Mucosa of rectum (tissue), 2 donors: ENCODE results near the gene GRIK3.

Experiments used
- H3K27ac ChIP-seq, 2 donors: one replicate each; pipeline ENCODE4 v1.7.0; 2013; ENCODE audit warnings: inconsistent platforms in 2 of 2, low read depth in 2 of 2, low read length in 2 of 2
- H3K27me3 ChIP-seq, 2 donors: one replicate each; pipeline ENCODE4 v1.7.0; 2013; ENCODE audit warnings: low read length in 2 of 2; ENCODE audit not compliant: control insufficient read depth in 2 of 2, insufficient read depth in 2 of 2
- H3K36me3 ChIP-seq, 2 donors: one replicate each; pipeline ENCODE4 v1.7.0; 2013; ENCODE audit warnings: low read length in 2 of 2; ENCODE audit not compliant: control insufficient read depth in 2 of 2, insufficient read depth in 2 of 2
- H3K4me1 ChIP-seq, 2 donors: one replicate each; pipeline ENCODE4 v1.7.0; 2013; ENCODE audit warnings: low read length in 2 of 2, mild to moderate bottlenecking in 1 of 2; ENCODE audit not compliant: control insufficient read depth in 2 of 2, insufficient read depth in 2 of 2
- H3K4me3 ChIP-seq, 2 donors: one replicate each; pipeline ENCODE4 v1.7.0; 2013; ENCODE audit warnings: low read length in 2 of 2
- H3K9ac ChIP-seq, 2 donors: one replicate each; pipeline ENCODE4 v1.7.0; 2013; ENCODE audit warnings: low read length in 2 of 2, low read depth in 1 of 2, mild to moderate bottlenecking in 1 of 2
- H3K9me3 ChIP-seq, 2 donors: one replicate each; pipeline ENCODE4 v1.7.0; 2013; ENCODE audit warnings: low read length in 2 of 2; ENCODE audit not compliant: control insufficient read depth in 2 of 2
- donor health status: healthy.
- donor health status: Normal muscosa, but diverticular disease.

Gene GRIK3

DNA sequence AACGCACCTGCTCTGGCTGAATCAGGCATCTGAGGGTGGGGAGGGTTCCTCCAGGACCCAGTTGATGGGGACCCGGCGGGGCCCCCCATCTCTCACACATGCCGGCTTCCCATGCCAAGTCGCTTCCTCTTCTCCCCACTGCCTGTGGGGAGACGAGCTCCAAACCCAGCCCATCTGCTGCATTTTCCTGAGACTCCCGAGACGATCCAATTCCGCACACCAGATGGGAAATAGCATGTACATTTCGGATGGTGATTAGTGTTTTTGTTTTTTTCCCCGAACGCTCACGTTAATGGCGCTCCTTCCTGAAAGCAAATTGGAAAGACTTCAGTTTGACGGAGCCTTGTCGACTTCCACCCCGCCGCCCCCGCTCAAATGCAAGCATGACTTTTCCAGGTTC, 13.2 kb upstream of the GRIK3 start:
- Histone ChIP-seq H3K27me3 (peaks cover 0 to 8% of the 10 kb centered on the region in 2 donors), H3K9ac (no peak overlapping the region), H3K4me3 (no peak overlapping the region), H3K9me3 (no peaks in the 10 kb centered on the region), H3K36me3 (no peaks in the 10 kb centered on the region), H3K4me1 (no peaks in the 10 kb centered on the region), H3K27ac (no peak overlapping the region)

DNA sequence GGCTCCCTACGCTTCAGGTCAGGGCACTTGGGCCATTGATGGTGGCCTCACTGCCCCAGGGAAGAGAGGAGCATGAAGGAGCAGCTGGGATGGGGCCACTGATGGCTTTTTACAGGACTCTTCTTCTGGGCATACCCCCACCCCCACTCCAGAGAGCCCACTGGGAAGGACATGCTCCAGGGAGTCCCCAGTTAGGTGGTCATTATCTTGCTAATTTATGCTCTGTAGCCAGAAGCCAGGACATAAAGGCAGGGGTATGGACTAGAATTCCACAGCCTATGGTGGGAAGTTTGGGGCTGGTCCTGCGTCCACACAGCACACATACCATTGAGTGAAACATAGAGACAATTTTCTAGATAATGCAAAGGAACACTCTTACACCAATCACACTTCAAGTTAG, 8.8 kb upstream of the GRIK3 start:
- Histone ChIP-seq H3K27me3 (peaks cover 8 to 21% of the 10 kb centered on the region in 2 donors), H3K4me3 (no peak overlapping the region), H3K36me3 (no peaks in the 10 kb centered on the region), H3K27ac (no peak overlapping the region), H3K4me1 (no peaks in the 10 kb centered on the region), H3K9me3 (no peaks in the 10 kb centered on the region), H3K9ac (no peak overlapping the region)

DNA sequence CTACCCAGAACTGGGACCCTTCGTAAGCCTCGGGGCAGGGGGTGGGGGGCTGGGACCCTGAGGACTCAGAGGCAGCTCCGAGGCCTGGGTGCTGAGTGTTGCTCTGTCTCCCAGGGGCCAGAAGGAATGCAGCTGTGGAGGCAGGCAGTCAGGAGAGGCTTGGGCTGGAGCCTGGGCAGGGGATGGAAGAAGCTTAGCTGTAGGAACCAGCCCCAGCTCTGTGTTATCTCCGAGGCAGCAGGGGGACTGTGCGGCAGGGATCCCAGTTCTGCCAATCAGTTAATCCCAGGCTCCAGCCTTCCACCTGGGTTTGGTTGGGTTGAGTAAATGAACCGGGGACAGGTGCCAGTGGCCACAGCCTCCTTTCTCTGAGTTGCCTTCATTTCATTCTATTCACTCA, 8.2 kb upstream of the GRIK3 start:
- Histone ChIP-seq H3K4me3 (no peak overlapping the region), H3K27ac (no peak overlapping the region), H3K27me3 (peaks cover 12 to 23% of the 10 kb centered on the region in 2 donors), H3K9me3 (no peaks in the 10 kb centered on the region), H3K9ac (no peak overlapping the region), H3K4me1 (no peaks in the 10 kb centered on the region), H3K36me3 (no peaks in the 10 kb centered on the region)

DNA sequence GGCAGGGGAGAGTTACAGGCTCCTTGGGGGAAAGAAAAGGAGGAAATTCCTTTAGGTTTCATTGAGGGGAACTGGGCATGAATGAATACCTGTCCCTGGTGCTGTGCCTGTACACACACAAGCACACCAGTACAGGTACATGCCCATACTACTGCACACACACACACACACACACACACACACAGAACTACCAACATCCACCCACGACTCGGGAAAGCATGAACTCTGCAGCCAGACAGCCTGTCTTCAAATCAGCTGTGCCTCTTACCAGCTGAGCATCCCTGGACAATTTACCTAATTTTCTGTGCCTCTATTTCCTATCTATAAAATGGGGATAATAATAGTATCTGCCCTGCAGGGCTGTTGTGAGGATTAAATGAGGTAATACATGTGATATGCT, 7.2 kb upstream of the GRIK3 start:
- no peak overlapping the region for H3K4me3 ChIP-seq
- no peaks in the 10 kb centered on the region for H3K9me3 ChIP-seq
- no peak overlapping the region for H3K9ac ChIP-seq
- no peaks in the 10 kb centered on the region for H3K4me1 ChIP-seq
- no peaks in the 10 kb centered on the region for H3K36me3 ChIP-seq
- H3K27ac ChIP-seq: no peak overlapping the region
- H3K27me3 ChIP-seq: peaks cover 17 to 26% of the 10 kb centered on the region in 2 donors

DNA sequence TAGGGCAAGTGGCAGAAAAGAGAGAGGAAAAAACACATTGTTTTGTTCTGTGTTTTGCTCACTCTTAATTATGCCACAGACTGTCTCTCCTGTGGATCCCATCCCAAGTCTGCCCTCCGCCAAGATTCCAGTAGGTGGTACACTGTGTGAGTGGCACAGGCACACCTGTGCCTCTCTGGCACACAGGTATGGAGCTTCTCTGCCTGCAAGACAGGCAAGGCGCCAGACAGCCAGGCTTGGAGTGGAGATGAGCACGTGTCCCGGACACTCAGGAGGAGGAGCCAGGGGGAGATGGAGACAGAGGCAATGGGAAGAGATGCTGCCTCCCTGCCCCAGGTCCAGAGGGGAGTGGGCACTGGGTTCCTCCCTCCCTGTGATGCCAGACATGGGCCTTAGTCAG, 6.5 kb upstream of the GRIK3 start:
- H3K27ac ChIP-seq: no peak overlapping the region
- peaks cover 24 to 31% of the 10 kb centered on the region in 2 donors for H3K27me3 ChIP-seq
- no peak overlapping the region for H3K4me3 ChIP-seq
- H3K36me3 ChIP-seq: no peaks in the 10 kb centered on the region
- no peak overlapping the region for H3K9ac ChIP-seq
- no peaks in the 10 kb centered on the region for H3K9me3 ChIP-seq
- peaks cover 0 to 2% of the 10 kb centered on the region in 2 donors for H3K4me1 ChIP-seq

DNA sequence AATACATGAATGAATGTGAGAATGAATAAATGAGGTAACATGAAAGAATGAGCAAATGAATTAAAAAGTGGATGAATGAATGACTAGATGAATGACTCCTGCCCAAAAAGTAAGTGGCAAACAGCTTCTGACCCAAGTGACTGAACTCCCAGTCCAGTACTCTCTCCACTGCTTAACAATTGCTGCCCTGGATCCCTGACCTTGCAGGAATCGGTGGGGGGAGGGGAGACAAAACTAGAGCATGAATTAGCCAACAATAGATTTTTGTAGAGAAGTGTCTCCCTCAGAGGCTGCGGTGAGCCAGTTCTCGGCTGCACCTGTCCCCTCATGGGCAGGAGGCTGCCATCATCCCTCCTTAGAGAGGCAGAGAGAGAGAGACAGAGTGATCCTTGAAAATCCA, 5.9 kb upstream of the GRIK3 start:
- no peaks in the 10 kb centered on the region for H3K9me3 ChIP-seq
- no peaks in the 10 kb centered on the region for H3K36me3 ChIP-seq
- peaks cover 27 to 34% of the 10 kb centered on the region in 2 donors for H3K27me3 ChIP-seq
- H3K9ac ChIP-seq: no peak overlapping the region
- H3K27ac ChIP-seq: no peak overlapping the region
- H3K4me1 ChIP-seq: peaks cover 0 to 2% of the 10 kb centered on the region in 2 donors
- H3K4me3 ChIP-seq: no peak overlapping the region

DNA sequence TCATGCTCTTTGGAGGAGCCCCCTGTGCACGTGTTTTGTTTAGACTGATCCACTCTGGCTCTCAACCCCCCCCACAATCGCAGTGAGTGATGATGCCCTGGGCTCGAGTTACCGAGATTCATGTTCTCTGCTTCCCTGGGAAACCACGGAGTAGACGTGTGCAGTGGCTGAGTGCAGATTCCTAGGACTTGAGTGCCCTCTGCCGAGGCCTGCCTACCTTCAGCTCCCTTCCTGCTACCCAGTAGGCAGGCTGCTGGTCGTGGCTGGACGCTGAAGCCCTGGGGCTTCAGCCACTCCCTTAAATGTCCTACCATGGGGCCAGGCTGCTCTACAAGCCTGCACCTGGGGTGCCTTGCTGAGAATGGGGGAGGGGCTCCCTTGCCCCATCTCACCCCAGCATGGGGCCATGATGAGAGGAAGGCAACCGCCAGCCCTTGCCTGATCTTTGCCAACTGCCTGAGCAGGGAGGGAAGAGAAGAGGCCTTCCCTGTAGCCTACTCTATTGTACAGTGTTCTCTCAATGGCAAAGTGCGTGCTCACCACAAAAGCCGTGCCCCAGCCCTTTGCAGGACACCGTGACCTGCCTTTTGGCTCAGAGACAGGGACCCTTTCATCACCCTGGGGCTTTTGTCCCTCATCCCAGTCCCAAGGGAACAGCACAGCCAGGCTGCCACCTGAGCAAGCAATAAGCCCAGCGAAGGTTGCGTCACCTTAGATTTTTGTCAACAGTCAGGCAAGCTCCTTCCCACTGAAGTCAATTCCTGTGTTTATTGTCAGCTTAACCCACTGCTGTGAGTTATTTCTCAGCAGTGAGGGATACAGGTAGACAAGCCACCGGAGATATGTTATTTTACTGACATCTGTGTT, 4.1 kb upstream of the GRIK3 start:
- H3K4me3 ChIP-seq: no peak overlapping the region
- no peaks in the 10 kb centered on the region for H3K36me3 ChIP-seq
- peaks cover 32 to 34% of the 10 kb centered on the region in 2 donors for H3K27me3 ChIP-seq
- H3K27ac ChIP-seq: no peak overlapping the region
- H3K9me3 ChIP-seq: no peaks in the 10 kb centered on the region
- H3K4me1 ChIP-seq: peaks cover 0 to 2% of the 10 kb centered on the region in 2 donors
- H3K9ac ChIP-seq: no peak overlapping the region

DNA sequence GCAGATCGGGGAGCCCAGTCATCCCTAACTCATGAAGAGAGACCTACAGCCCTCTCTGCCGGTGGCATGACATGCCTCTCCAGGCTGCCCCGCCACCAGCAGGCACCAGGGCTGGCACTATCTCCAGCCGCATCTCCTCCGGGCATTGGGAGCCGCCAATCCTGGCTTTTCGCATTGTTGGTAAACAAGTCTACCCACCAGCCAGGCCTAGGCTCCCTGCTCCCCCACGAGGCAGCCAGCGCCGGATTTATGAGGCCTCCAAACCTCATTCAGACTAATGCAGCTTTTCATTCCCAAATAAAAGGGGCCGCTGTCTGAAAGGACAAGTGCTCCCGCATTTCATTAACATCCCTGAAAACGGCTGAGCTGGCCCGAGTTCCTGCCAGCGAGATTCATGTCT, 3.4 kb upstream of the GRIK3 start:
- Histone ChIP-seq H3K9me3 (no peaks in the 10 kb centered on the region), H3K4me3 (no peak overlapping the region), H3K36me3 (no peaks in the 10 kb centered on the region), H3K9ac (no peak overlapping the region), H3K27ac (no peak overlapping the region), H3K4me1 (peaks cover 0 to 2% of the 10 kb centered on the region in 2 donors), H3K27me3 (peaks cover 31 to 34% of the 10 kb centered on the region in 2 donors)

DNA sequence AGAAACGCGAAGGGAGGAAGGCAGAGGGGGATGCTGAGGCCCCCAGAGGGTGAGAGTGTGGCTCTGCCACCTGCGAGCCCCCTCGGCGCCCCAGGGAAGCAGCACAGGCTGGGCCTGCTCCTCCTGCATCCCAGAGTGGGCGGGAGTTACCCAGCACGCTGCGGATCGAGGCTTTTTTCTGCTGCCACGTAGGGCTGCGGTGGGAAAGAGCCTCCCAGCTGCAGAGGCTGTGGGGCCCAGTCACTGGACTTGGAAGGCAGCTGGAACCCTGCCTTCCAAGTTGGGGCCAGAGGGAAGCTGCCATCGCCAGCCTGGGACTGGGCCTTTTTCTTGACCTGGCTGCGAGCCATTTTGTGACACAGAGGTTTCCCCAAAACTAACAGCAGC, 2.3 kb upstream of the GRIK3 start:
- Histone ChIP-seq H3K4me1 (peaks cover 0 to 2% of the 10 kb centered on the region in 2 donors), H3K27ac (no peak overlapping the region), H3K27me3 (peaks cover 35 to 39% of the 10 kb centered on the region in 2 donors)

DNA sequence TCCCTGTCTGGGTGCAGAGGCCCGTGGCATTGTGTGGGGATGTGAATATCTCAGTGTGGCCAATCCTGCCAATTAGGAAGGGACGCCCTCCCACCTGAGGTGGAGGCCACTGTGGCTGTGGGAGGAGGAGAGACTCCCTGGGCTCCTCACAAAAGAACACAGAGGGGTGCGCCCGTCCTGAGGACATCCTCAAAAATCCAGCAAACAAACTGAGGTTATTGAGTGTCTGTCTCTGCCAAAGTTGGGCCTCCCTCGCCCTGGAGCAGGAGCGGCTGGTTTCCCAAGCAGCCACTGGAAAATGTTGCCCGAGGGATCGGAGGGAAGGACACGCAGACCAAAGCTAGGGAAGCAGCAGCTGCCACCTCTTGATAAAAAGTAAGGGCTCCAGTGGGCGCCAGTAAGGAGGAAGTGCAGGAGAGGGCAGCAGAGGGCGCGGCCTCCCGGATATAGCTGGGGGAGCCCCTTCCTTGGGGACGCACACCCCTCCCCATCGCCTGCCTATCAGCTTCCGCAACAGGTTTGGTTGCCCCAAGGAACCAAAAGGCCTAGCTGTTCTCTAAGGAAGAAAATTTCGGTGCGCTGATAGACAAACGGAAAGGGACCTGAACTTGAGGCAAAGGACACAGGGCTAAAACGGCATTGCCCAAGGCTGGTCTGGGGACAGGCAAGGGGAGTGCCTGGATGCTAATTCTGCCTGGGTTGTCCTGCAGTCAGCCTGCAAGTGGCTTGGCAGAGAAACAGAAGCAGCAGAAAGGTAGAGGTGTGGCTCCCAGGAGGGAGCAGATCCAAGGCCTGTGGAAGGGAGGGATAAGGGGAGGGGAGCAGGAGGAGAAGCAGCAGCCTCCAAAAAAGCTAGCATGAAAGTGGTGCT, 1.7 kb upstream of the GRIK3 start:
- Histone ChIP-seq H3K27me3 (peaks cover 35 to 40% of the 10 kb centered on the region in 2 donors), H3K4me1 (peaks cover 0 to 2% of the 10 kb centered on the region in 2 donors), H3K36me3 (no peaks in the 10 kb centered on the region), H3K9ac (no peak overlapping the region), H3K9me3 (no peaks in the 10 kb centered on the region), H3K4me3 (no peak overlapping the region), H3K27ac (no peak overlapping the region)

More for the DNA sequence above, 2.3 kb upstream of the GRIK3 start:
- no peaks in the 10 kb centered on the region for H3K9me3 ChIP-seq
- H3K36me3 ChIP-seq: no peaks in the 10 kb centered on the region
- no peak overlapping the region for H3K9ac ChIP-seq
- H3K4me3 ChIP-seq: no peak overlapping the region
